ENCODE data around the gene CPZ. TPM values are rescaled to one million over a fixed set of nuclear protein-coding genes. Genes with fewer than 3 reads are reported as not detected.

The CPZ gene
- total RNA-seq = 10 to 100 TPM in 1 of 4 donors, 1 to 10 TPM in 1, under 1 TPM in 2; 0.76 to 12.2 (median 1.9) TPM

DNA sequence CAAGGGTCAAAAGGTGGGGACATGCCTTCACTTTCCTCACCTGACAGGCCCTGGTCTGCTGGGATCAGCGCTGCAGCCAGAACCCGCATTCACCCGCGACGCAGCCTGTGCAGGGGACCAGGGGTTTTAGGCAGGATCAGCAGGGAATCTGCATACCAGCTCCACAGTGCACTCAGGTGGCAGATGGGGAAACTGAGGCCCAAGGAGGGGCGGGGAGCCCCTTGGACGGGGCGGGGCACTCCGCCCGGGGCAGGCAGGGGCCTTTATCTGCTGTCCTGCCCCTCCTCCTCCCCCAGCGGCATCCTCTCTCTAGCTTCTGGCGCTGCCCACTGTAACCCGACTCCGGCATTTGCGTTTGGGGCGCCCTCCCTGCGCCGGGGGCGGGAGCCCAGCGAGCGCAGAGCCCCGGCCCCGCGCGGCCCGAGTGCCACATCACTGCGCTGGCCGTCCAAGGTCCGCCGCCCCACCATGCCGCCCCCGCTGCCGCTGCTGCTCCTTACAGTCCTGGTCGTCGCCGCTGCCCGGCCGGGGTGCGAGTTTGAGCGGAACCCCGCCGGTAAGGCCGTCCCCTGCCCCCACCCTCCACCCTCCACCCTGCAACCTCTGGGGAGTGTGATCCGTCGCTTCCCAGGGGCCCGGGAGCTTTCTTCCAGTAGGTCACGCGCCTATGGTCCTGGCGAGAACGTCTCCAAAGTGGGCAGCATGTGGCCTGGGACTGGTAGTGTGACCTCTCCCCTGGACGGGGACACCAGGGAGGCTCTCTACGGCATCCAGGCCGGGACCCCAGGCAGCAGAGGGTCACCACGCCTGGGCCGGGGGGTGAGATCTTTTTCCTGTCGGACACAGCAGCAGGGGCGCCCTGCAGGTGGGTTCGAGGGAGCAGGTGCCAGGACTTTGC is at the start of gene CPZ:
Gene CPZ (plus strand): TSS at position 400 of the 898 bp plus-strand sequence. CDS start 69 bp downstream, at position 469.
- H3K9me3 ChIP-seq = no peaks in the 10 kb centered on the region
- H3K4me1 ChIP-seq = peaks cover 0 to 21% (median 5%) of the 10 kb centered on the region in 3 donors
- no peak for TF ChIP-seq POLR2A (IDR thresholded peaks at IDR 0.05)
- TF ChIP-seq, protein P1, sequence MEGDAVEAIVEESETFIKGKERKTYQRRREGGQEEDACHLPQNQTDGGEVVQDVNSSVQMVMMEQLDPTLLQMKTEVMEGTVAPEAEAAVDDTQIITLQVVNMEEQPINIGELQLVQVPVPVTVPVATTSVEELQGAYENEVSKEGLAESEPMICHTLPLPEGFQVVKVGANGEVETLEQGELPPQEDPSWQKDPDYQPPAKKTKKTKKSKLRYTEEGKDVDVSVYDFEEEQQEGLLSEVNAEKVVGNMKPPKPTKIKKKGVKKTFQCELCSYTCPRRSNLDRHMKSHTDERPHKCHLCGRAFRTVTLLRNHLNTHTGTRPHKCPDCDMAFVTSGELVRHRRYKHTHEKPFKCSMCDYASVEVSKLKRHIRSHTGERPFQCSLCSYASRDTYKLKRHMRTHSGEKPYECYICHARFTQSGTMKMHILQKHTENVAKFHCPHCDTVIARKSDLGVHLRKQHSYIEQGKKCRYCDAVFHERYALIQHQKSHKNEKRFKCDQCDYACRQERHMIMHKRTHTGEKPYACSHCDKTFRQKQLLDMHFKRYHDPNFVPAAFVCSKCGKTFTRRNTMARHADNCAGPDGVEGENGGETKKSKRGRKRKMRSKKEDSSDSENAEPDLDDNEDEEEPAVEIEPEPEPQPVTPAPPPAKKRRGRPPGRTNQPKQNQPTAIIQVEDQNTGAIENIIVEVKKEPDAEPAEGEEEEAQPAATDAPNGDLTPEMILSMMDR (IDR thresholded peaks at IDR 0.05) = no peak
- no peak within 1 kb of the TSS for H3K27ac ChIP-seq
- 0 to 7% methylated on average over 3 to 7 of the region's 58 CpGs for WGBS, 2 donors
- no peak for DNase-seq
- H3K4me3 ChIP-seq = peak within 1 kb of the TSS in 2 of 4 donors; percentile 30 to 52
- peaks cover 6 to 80% (median 7%) of the 10 kb centered on the region in 4 donors for H3K27me3 ChIP-seq
- intact Hi-C loops (cut with DNase I) = loop anchor here (5.0 kb wide), 1 partner anchor 120 kb away; no protein-coding TSS in a partner anchor
- no peaks in the 10 kb centered on the region for H3K36me3 ChIP-seq

DNA sequence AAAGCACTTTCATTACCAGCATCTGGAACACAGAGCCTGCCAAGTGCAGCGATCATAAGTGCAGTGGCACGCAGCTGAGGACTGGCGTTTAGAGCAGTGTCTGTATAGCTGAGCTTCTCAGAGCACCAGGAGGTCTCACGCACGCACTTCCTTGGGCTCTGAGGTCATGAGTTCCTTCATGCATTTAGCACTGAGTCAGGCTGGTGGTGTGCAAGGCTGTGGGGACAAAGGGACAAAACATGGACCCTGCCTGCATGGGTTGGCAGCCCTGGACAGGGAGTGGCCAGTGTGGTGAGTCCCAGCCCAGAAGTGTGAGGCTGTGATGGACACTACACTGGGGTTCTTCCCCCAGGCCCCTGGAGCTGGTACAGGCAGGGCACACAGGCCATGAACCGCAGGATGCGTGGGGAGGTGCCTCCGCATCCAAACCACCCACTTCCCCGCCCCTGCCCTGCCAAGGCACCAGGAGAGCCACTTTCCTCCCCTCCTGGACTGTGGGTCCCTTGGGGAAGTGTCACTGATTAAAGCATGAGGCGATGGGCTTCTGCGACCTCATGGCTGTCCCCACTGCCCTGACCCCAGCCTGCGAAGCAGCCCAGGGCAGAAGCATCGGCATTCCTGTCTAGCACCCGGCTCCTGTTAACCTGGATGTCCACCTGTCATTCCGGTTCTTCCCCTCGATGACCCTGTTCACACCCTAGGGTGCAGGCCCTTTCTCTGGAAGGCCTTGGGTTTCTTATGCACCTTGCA is 49.6 kb upstream of the CPZ start:
- 73 to 78% methylated on average over 5 to 12 of the region's 16 CpGs for WGBS, 2 donors
- DNase-seq = no peak
- Histone ChIP-seq H3K9me3 (no peaks in the 10 kb centered on the region), H3K4me3 (no peak overlapping the region), H3K27ac (no peak overlapping the region), H3K36me3 (no peaks in the 10 kb centered on the region), H3K27me3 (peaks cover 0 to 15% (median 0%) of the 10 kb centered on the region in 4 donors), H3K4me1 (peaks cover 0 to 13% (median 0%) of the 10 kb centered on the region in 3 donors)
- intact Hi-C loops (cut with DNase I) = no loop called here
- no peak for TF ChIP-seq POLR2A (IDR thresholded peaks at IDR 0.05)
- TF ChIP-seq, protein P1 (IDR thresholded peaks at IDR 0.05) = no peak

- TF ChIP-seq POLR2A (IDR thresholded peaks at IDR 0.05) = no peak
- TF ChIP-seq, protein P1 (IDR thresholded peaks at IDR 0.05) = no peak
- Histone ChIP-seq H3K27me3 (peaks cover 0 to 18% (median 0%) of the 10 kb centered on the region in 4 donors), H3K36me3 (no peaks in the 10 kb centered on the region), H3K4me1 (peaks cover 0 to 17% (median 0%) of the 10 kb centered on the region in 3 donors), H3K4me3 (no peak overlapping the region), H3K9me3 (no peaks in the 10 kb centered on the region), H3K27ac (no peak overlapping the region)
- intact Hi-C loops (cut with DNase I) = no loop called here
- DNase-seq = no peak
- WGBS, 2 donors = 80 to 86% methylated on average over 10 of the region's 10 CpGs
Measured at GRCh38 chr4:8543623-8544022, 48.9 kb upstream of the CPZ start.

DNA sequence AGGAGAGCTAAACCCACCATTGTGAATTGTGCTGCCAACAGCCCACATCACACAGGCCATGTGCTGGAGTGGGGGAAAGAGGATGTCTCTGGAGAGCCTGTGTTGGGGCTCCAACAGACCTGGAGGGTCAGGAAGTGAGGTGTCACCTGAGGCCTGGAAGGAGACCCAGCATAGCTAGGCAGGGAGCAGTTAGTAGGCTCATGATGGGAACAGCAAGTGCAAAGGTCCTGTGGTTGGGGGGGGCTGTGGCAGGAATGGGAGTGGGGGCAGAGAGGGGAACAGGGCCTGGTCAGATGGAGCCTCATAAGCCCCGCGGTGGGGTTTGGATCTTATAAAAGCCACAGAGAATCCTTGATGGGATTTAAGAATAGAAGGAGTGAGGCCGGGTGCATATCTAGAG is 48.3 kb upstream of the CPZ start:
- H3K27ac ChIP-seq = no peak overlapping the region
- 89 to 92% methylated on average over 3 of the region's 3 CpGs for WGBS, 2 donors
- no peaks in the 10 kb centered on the region for H3K36me3 ChIP-seq
- intact Hi-C loops (cut with DNase I) = no loop called here
- DNase-seq = no peak
- H3K4me1 ChIP-seq = peaks cover 0 to 24% (median 0%) of the 10 kb centered on the region in 3 donors
- H3K4me3 ChIP-seq = no peak overlapping the region
- TF ChIP-seq POLR2A (IDR thresholded peaks at IDR 0.05) = no peak
- TF ChIP-seq, protein P1 (IDR thresholded peaks at IDR 0.05) = no peak
- H3K9me3 ChIP-seq = no peaks in the 10 kb centered on the region
- H3K27me3 ChIP-seq = peaks cover 0 to 18% (median 0%) of the 10 kb centered on the region in 4 donors
